Measurements from ENCODE around the gene PCK1.

DNA sequence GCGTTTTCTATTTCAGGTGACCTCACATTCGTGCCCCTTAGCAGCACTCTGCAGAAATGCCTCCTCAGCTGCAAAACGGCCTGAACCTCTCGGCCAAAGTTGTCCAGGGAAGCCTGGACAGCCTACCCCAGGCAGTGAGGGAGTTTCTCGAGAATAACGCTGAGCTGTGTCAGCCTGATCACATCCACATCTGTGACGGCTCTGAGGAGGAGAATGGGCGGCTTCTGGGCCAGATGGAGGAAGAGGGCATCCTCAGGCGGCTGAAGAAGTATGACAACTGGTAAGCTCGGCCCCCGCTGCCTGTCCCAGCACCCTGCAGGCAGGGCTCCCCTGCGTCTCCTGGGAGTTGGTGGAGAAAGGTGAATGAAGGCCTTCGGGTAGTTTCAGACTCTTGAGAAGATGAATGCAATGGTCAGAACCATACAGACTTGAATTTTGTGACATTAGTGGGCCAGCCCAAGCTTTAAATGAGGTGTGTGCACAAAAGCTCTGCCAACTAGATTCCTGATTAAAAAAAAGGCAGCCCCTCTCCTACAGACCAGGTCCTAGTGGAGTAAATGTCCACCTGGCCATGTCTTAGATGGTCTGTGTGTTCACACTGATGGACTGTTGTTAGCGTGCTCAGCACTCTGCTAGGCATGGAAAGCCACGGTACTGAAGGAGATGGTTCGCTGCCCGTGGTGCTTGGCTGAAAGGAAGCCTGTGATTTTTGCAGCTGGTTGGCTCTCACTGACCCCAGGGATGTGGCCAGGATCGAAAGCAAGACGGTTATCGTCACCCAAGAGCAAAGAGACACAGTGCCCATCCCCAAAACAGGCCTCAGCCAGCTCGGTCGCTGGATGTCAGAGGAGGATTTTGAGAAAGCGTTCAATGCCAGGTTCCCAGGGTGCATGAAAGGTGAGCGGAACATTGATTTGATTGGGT is 708 bp downstream of the PCK1 start:
- TF ChIP-seq, protein P1, sequence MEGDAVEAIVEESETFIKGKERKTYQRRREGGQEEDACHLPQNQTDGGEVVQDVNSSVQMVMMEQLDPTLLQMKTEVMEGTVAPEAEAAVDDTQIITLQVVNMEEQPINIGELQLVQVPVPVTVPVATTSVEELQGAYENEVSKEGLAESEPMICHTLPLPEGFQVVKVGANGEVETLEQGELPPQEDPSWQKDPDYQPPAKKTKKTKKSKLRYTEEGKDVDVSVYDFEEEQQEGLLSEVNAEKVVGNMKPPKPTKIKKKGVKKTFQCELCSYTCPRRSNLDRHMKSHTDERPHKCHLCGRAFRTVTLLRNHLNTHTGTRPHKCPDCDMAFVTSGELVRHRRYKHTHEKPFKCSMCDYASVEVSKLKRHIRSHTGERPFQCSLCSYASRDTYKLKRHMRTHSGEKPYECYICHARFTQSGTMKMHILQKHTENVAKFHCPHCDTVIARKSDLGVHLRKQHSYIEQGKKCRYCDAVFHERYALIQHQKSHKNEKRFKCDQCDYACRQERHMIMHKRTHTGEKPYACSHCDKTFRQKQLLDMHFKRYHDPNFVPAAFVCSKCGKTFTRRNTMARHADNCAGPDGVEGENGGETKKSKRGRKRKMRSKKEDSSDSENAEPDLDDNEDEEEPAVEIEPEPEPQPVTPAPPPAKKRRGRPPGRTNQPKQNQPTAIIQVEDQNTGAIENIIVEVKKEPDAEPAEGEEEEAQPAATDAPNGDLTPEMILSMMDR (IDR thresholded peaks at IDR 0.05): no peak
- no peak for TF ChIP-seq EP300 (IDR thresholded peaks at IDR 0.05)

All from suprapubic skin (tissue), 3 donors.